Measurements from ENCODE around the gene RAD23A.

RAD23A gene

DNA sequence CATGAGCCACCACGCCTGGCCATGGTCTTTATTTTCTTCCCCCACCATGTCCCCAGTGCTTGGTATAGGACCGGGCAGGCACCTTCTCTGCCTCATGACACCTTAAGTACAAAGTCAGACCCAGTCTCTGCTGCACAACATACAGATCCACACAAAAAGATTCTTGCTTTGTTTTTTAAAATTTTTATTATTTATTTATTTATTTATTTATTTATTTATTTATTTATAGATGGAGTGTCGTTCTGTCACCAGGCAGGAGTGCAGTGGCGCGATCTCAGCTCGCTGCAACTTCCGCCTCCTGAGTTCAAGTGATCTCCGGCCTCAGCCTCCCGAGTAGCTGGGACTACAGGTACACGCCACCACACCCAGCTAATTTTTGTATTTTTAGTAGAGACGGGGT, 47.1 kb downstream of the RAD23A start:
- peaks cover 16% of the 10 kb centered on the region for H3K4me1 ChIP-seq (ENCODE audit: control insufficient read depth, insufficient read depth, low read length)
- H3K9me3 ChIP-seq (replicated peaks; ENCODE audit: low read length), result no peaks in the 10 kb centered on the region
- H3K27me3 ChIP-seq (ENCODE audit: control insufficient read depth, insufficient read depth, low read length), result no peaks in the 10 kb centered on the region
- H3K4me3 ChIP-seq (ENCODE audit: low read length), result no peak overlapping the region
- H3K4me2 ChIP-seq (ENCODE audit: low read length), result no peak overlapping the region
- no peaks in the 10 kb centered on the region for H3K36me3 ChIP-seq (ENCODE audit: insufficient read depth, low read length)
- H3K9ac ChIP-seq (ENCODE audit: low read depth, low read length), result no peak overlapping the region

DNA sequence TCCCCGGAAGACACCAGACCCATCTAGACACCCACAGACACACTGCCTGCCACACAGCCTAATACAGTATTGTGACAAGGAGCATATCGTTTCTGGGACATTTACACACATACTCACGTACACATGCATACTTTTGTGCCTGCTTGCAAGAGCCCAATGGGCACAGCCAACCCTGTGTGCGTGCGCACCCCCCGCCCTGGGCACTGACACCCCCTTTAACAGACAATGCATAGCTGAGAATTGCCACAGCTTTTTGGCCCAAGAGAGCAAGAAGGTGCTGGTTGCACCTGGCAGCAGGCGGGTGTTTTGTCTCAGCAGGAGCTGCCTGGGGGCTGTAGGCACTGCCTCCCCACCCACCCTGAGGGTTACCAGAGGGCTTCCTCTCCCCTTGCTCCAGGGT, 47.9 kb downstream of the RAD23A start:
- H3K36me3 ChIP-seq (ENCODE audit: insufficient read depth, low read length), result peaks cover 1% of the 10 kb centered on the region
- no peak overlapping the region for H3K9ac ChIP-seq (ENCODE audit: low read depth, low read length)
- no peak overlapping the region for H3K4me3 ChIP-seq (ENCODE audit: low read length)
- no peaks in the 10 kb centered on the region for H3K9me3 ChIP-seq (replicated peaks; ENCODE audit: low read length)
- no peak overlapping the region for H3K4me2 ChIP-seq (ENCODE audit: low read length)
- H3K4me1 ChIP-seq (ENCODE audit: control insufficient read depth, insufficient read depth, low read length), result peaks cover 25% of the 10 kb centered on the region
- no peaks in the 10 kb centered on the region for H3K27me3 ChIP-seq (ENCODE audit: control insufficient read depth, insufficient read depth, low read length)

- Histone ChIP-seq H3K4me1 (ENCODE audit: control insufficient read depth, insufficient read depth, low read length) (peaks cover 28% of the 10 kb centered on the region), H3K9me3 (replicated peaks; ENCODE audit: low read length) (no peaks in the 10 kb centered on the region), H3K27me3 (ENCODE audit: control insufficient read depth, insufficient read depth, low read length) (no peaks in the 10 kb centered on the region), H3K36me3 (ENCODE audit: insufficient read depth, low read length) (peaks cover 10% of the 10 kb centered on the region), H3K4me2 (ENCODE audit: low read length) (peak within 1 kb of the TSS; percentile 98), H3K4me3 (ENCODE audit: low read length) (peak within 1 kb of the TSS; percentile 89), H3K9ac (ENCODE audit: low read depth, low read length) (peak within 1 kb of the TSS; percentile 86)
These were observed 49.3 kb downstream of the RAD23A start, which contains the start of gene NFIX for GRCh38 chr19:12994701-12995595. Gene NFIX (plus strand): TSS chr19:12995475. CDS start chr19:12995838, 363 bp downstream.

DNA sequence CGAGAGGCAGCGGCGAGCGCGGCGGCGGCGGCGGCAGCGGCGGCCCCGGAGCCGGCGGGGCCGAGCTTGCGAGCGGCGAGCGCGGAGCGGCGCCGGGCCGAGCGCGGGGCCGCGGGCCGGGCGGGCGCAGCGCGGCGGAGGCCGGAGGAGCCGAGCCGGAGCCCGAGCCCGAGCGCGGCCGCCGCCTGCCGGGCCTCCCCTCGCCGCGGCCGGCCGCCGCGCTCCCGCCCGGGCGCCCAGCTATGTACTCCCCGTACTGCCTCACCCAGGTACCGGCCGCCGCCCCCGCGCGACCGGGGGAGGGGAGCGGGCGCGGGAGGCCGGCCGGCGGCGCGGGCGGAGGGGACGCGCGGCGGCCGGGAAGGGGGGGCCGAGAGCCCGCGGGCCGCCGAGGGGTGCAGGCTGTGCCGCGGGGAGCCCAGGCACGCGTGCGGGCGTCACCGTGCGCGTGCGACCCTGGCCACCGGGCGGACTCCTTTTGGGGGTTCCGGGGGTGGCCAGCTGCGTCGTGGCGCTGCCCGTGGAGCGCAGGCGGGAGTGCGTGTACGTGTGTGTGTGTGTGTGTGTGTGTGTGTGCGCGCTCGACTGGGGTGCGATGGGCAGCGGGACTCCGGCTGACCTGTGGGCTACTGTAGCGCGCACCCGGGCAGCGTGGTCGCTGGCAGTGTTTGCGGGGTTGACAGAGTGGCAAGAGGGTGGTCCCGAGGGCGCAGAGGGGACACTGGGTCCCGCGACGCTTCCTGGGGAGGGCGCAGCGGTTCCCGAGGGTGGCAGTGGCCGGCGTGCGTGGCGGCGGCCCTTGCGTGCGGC, 50.1 kb downstream of the RAD23A start:
- Histone ChIP-seq H3K4me1 (ENCODE audit: control insufficient read depth, insufficient read depth, low read length) (peaks cover 31% of the 10 kb centered on the region), H3K27me3 (ENCODE audit: control insufficient read depth, insufficient read depth, low read length) (no peaks in the 10 kb centered on the region), H3K4me2 (ENCODE audit: low read length) (peak overlapping the region; percentile 98), H3K4me3 (ENCODE audit: low read length) (peak overlapping the region; percentile 89), H3K36me3 (ENCODE audit: insufficient read depth, low read length) (peaks cover 10% of the 10 kb centered on the region), H3K9me3 (replicated peaks; ENCODE audit: low read length) (no peaks in the 10 kb centered on the region), H3K9ac (ENCODE audit: low read depth, low read length) (peak overlapping the region; percentile 86)

- H3K4me1 ChIP-seq (ENCODE audit: control insufficient read depth, insufficient read depth, low read length), result peaks cover 38% of the 10 kb centered on the region
- peaks cover 10% of the 10 kb centered on the region for H3K36me3 ChIP-seq (ENCODE audit: insufficient read depth, low read length)
- no peaks in the 10 kb centered on the region for H3K27me3 ChIP-seq (ENCODE audit: control insufficient read depth, insufficient read depth, low read length)
- H3K4me2 ChIP-seq (ENCODE audit: low read length), result peak overlapping the region; percentile 98
- peak overlapping the region; percentile 86 for H3K9ac ChIP-seq (ENCODE audit: low read depth, low read length)
- H3K9me3 ChIP-seq (replicated peaks; ENCODE audit: low read length), result no peaks in the 10 kb centered on the region
- H3K4me3 ChIP-seq (ENCODE audit: low read length), result peak overlapping the region; percentile 89
These were observed 50.9 kb downstream of the RAD23A start for GRCh38 chr19:12996406-12997094.

GRCh38 chr19:12997179-12997966, 51.7 kb downstream of the RAD23A start:
- H3K4me1 ChIP-seq (ENCODE audit: control insufficient read depth, insufficient read depth, low read length), result peaks cover 47% of the 10 kb centered on the region
- H3K36me3 ChIP-seq (ENCODE audit: insufficient read depth, low read length), result peaks cover 10% of the 10 kb centered on the region
- H3K9ac ChIP-seq (ENCODE audit: low read depth, low read length), result peak overlapping the region; percentile 86
- no peaks in the 10 kb centered on the region for H3K9me3 ChIP-seq (replicated peaks; ENCODE audit: low read length)
- H3K4me2 ChIP-seq (ENCODE audit: low read length), result peak overlapping the region; percentile 98
- no peaks in the 10 kb centered on the region for H3K27me3 ChIP-seq (ENCODE audit: control insufficient read depth, insufficient read depth, low read length)
- H3K4me3 ChIP-seq (ENCODE audit: low read length), result peak overlapping the region; percentile 89

DNA sequence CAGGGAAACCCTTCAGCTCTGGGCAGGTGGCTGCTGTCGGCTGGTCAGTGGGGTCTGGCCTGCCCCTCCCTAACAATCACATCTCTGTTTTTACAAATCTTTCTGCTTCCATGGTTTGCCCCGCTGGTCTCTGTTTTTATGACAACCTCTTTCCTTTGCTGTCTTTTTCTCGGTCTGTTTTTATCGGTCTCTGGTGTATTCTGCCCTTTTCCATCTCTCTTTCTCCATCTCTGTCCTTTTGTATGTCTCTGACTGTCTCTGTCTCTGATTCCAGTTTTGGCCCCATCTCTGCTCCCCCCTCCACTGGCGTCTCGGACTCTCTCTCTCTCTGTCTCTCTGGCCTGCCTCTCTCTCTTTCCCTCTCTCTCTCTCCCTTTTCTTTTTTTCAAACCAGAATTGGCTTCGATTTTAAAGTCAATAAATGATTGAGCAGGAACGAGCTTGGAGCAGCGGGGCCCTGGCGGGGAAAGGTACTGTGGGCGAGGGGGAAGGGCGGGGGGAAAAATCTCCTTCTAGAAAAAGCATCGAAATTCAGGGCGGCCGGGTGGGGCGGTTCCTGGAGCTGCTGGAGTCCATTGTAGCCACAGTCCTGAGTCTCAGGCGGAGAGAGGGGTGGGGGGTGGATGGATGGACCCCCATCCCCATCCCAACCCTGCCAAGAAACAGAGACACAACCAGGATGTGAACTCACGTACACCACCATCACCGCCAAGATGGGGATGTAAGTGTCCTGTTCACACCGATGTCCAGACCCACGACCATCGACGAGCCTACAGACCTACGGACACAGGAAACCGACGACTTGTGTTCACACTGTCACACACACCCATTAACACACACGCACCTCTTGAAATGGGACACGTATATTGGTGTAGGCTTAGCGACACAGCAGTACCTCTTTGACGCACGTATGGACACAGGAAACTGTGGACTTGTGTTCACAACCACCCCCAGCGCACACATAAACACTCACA, 52.6 kb downstream of the RAD23A start:
- Histone ChIP-seq H3K4me2 (ENCODE audit: low read length) (peak overlapping the region; percentile 98), H3K9ac (ENCODE audit: low read depth, low read length) (peak overlapping the region; percentile 86), H3K9me3 (replicated peaks; ENCODE audit: low read length) (no peaks in the 10 kb centered on the region), H3K36me3 (ENCODE audit: insufficient read depth, low read length) (peaks cover 10% of the 10 kb centered on the region), H3K27me3 (ENCODE audit: control insufficient read depth, insufficient read depth, low read length) (no peaks in the 10 kb centered on the region), H3K4me1 (ENCODE audit: control insufficient read depth, insufficient read depth, low read length) (peaks cover 55% of the 10 kb centered on the region), H3K4me3 (ENCODE audit: low read length) (peak overlapping the region; percentile 89)

- peak overlapping the region; percentile 77 for H3K4me2 ChIP-seq (ENCODE audit: low read length)
- peak overlapping the region; percentile 74 for H3K9ac ChIP-seq (ENCODE audit: low read depth, low read length)
- no peaks in the 10 kb centered on the region for H3K9me3 ChIP-seq (replicated peaks; ENCODE audit: low read length)
- H3K36me3 ChIP-seq (ENCODE audit: insufficient read depth, low read length), result peaks cover 10% of the 10 kb centered on the region
- no peaks in the 10 kb centered on the region for H3K27me3 ChIP-seq (ENCODE audit: control insufficient read depth, insufficient read depth, low read length)
- H3K4me1 ChIP-seq (ENCODE audit: control insufficient read depth, insufficient read depth, low read length), result peaks cover 59% of the 10 kb centered on the region
- H3K4me3 ChIP-seq (ENCODE audit: low read length), result peak overlapping the region; percentile 45
These were observed 55.5 kb downstream of the RAD23A start for GRCh38 chr19:13001166-13001501.

DNA sequence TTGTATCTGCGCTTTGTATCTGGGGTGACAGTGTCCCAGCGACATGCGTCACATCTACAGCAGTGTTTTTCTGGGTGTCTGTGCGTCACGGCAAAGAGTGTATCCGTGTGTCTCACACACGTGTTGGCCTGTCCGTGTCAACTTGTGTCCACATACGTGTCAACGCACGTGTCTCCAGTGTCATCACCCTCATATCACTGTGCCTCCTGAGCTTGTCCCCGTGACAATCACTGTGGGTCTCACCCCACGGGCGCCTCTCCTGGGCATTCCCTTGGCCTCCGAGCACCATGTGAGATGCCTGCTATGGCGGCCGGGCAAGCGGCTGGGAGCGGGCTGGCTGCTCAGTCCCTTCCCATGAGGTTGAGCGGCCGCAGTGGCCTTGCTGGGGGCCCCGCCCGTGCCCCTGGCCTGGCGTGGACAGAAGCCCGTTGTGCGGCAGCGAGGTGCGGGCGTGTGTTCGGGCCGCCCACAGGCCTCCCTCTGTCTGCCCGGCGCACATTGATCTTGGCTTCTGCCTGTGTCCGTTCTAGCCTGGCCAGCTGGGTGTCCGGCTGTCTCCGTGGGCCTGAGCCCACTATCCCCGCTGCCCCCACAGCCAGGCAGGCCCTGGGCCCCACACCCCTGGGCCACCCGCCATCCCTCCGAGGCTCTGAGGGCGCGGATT, 56.0 kb downstream of the RAD23A start:
- Histone ChIP-seq H3K4me2 (ENCODE audit: low read length) (peak overlapping the region; percentile 77), H3K9ac (ENCODE audit: low read depth, low read length) (peak overlapping the region; percentile 74), H3K4me1 (ENCODE audit: control insufficient read depth, insufficient read depth, low read length) (peaks cover 63% of the 10 kb centered on the region), H3K4me3 (ENCODE audit: low read length) (peak overlapping the region; percentile 45), H3K36me3 (ENCODE audit: insufficient read depth, low read length) (peaks cover 10% of the 10 kb centered on the region), H3K27me3 (ENCODE audit: control insufficient read depth, insufficient read depth, low read length) (no peaks in the 10 kb centered on the region), H3K9me3 (replicated peaks; ENCODE audit: low read length) (no peaks in the 10 kb centered on the region)
